Cardiac muscle cell (in vitro differentiated cells and primary cell): ENCODE results near the gene CDH23. TPM values are rescaled to one million over a fixed set of nuclear protein-coding genes. Genes with fewer than 3 reads are reported as not detected.

Source experiments
- DNase-seq, 2 donors: peaks; one replicate each; pipeline versions ENCODE4 v3.0.0 to v3.0.0-alpha.2; 2010 to 2017; ENCODE audit warnings: low read depth in 1 of 2, low spot score in 1 of 2
- H3K27ac ChIP-seq: fragments of 200-600 bp; sonication (generic); 2 replicates; pipeline ENCODE4 v1.5.1; 2016
- H3K27me3 ChIP-seq: fragments of 200-600 bp; sonication (generic); 2 replicates; pipeline ENCODE4 v1.6.0; 2016; ENCODE audit warnings: control low read depth
- H3K36me3 ChIP-seq: fragments of 200-600 bp; sonication (generic); 2 replicates; pipeline ENCODE4 v1.5.1; 2016; ENCODE audit warnings: control low read depth
- H3K4me1 ChIP-seq: fragments of 200-600 bp; sonication (generic); 2 replicates; pipeline ENCODE4 v1.8.1; 2017; ENCODE audit warnings: low read depth, mild to moderate bottlenecking, mixed run types
- H3K4me3 ChIP-seq: fragments of 200-600 bp; sonication (generic); 2 replicates; pipeline ENCODE4 v1.5.1; 2016; ENCODE audit warnings: mild to moderate bottlenecking
- H3K9me3 ChIP-seq: fragments of 200-600 bp; sonication (generic); 2 replicates; pipeline ENCODE4 v1.5.1; 2017; ENCODE audit warnings: low read depth, mild to moderate bottlenecking, control low read depth
- CTCF ChIP-seq: IDR thresholded peaks from 2 replicates; pipeline ENCODE4 v1.5.1; 2012; ENCODE audit warnings: low read depth, mild to moderate bottlenecking, low read length
- polyA plus RNA-seq: library from polyadenylated mRNA; unstranded; fragments of >200 nt; fragmentation: Nextera tagmentation; extraction: Ambion mirVana; gene quantifications from 2 replicates; pipeline ENCODE4 v1.2.1, GENCODE V29; 2016
- total RNA-seq: library from RNA; depleted of rRNA; stranded (reverse); fragments of >200 nt; gene quantifications from 2 replicates; pipeline ENCODE4 v1.2.3, GENCODE V29; 2016

CDH23 gene
- total and polyA plus RNA-seq, 2 experiments from 2014 or later: 0.05 to 0.51 TPM

- Histone ChIP-seq H3K27me3 (no peaks in the 10 kb centered on the region), H3K9me3 (no peaks in the 10 kb centered on the region), H3K4me3 (no peak overlapping the region), H3K36me3 (no peaks in the 10 kb centered on the region), H3K27ac (no peak overlapping the region), H3K4me1 (no peaks in the 10 kb centered on the region)
- no peak for DNase-seq
- no peak for TF ChIP-seq CTCF
These were observed 43.1 kb downstream of the CDH23 start for GRCh38 chr10:71439670-71440425.

DNA sequence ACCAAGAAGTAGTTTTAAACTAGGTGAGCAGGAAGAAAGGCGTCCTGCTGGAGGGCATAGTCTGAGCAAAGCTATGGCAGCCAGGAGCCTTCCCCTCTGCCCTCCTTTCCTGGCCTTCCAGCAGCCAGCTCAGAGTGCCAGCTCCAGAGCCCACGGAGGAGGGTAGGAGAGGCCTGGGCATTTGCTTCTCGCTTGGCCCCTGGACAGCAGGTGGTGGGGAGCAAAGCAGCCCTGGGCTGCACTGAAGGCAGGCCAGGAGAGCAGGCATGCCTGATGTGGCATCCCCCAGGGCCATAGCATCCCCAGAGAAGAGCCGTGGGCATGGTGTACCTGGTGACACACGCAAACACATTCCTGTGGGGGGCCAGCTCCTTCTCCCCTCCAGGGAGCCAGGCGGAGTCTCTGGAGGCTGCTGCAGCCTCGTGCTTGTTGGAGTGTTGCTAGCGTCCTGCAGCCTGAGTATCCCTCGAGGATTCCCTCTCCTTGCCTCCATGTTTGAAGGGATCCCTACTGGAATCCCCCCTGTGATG lies 43.9 kb downstream of the CDH23 start:
- TF ChIP-seq CTCF: no peak
- Histone ChIP-seq H3K27me3 (no peaks in the 10 kb centered on the region), H3K9me3 (no peaks in the 10 kb centered on the region), H3K4me1 (no peaks in the 10 kb centered on the region), H3K4me3 (no peak overlapping the region), H3K27ac (no peak overlapping the region), H3K36me3 (no peaks in the 10 kb centered on the region)
- DNase-seq: no peak

GRCh38 chr10:71442000-71442399 lies 45.3 kb downstream of the CDH23 start:
- TF ChIP-seq CTCF: no peak
- no peaks in the 10 kb centered on the region for H3K9me3 ChIP-seq
- H3K27me3 ChIP-seq: no peaks in the 10 kb centered on the region
- no peak for DNase-seq
- H3K27ac ChIP-seq: no peak overlapping the region
- no peaks in the 10 kb centered on the region for H3K36me3 ChIP-seq
- no peak overlapping the region for H3K4me3 ChIP-seq
- H3K4me1 ChIP-seq: no peaks in the 10 kb centered on the region

GRCh38 chr10:71442859-71443570 lies 46.3 kb downstream of the CDH23 start:
- Histone ChIP-seq H3K9me3 (no peaks in the 10 kb centered on the region), H3K4me1 (no peaks in the 10 kb centered on the region), H3K27me3 (no peaks in the 10 kb centered on the region), H3K36me3 (no peaks in the 10 kb centered on the region), H3K4me3 (no peak overlapping the region), H3K27ac (no peak overlapping the region)
- no peak for TF ChIP-seq CTCF
- no peak for DNase-seq

GRCh38 chr10:71443676-71444075 lies 47.0 kb downstream of the CDH23 start:
- no peak overlapping the region for H3K4me3 ChIP-seq
- H3K9me3 ChIP-seq: no peaks in the 10 kb centered on the region
- H3K4me1 ChIP-seq: no peaks in the 10 kb centered on the region
- no peaks in the 10 kb centered on the region for H3K27me3 ChIP-seq
- no peak for TF ChIP-seq CTCF
- no peak for DNase-seq
- H3K27ac ChIP-seq: no peak overlapping the region
- H3K36me3 ChIP-seq: no peaks in the 10 kb centered on the region
